B cell (primary cell): ENCODE results near the gene FCRL2. TPM values are rescaled to one million over a fixed set of nuclear protein-coding genes. Genes with fewer than 3 reads are reported as not detected.

Experiments
- ATAC-seq: fragments of 200-7000 bp; cut with Tn5 transposase; one replicate; pipeline ENCODE4 v1.10.0; 2021; ENCODE audit warnings: low read depth, mild to moderate bottlenecking, moderate number of reproducible peaks, moderate library complexity
- CTCF ChIA-PET: fragments of 350-600 bp; sonication (Branson Sonifier 250); formaldehyde crosslinking; loops from one replicate; lab custom pipeline; 2021; ENCODE audit warnings: antibody characterized with exemption, inconsistent platforms; lab: Charles Lee
- POLR2A ChIA-PET: fragments of 350-600 bp; sonication (Branson Sonifier 250); formaldehyde crosslinking; loops from one replicate; lab custom pipeline; 2021; ENCODE audit warnings: antibody characterized with exemption; lab: Charles Lee
- DNase-seq: peaks from one replicate; pipeline ENCODE4 v3.0.0; 2013
- H2AFZ ChIP-seq: 2 replicates; pipeline ENCODE4 v1.6.1; 2012; ENCODE audit warnings: mild to moderate bottlenecking, low read depth, low read length; ENCODE audit not compliant: insufficient read depth, poor library complexity, severe bottlenecking
- H3K27ac ChIP-seq, 2 donors: 1 replicate in 1 of 2; 2 replicates in 1 of 2; pipeline ENCODE4 v1.5.1; 2012 to 2013; ENCODE audit warnings: low read length in 2 of 2, mild to moderate bottlenecking in 2 of 2, moderate library complexity in 1 of 2
- H3K27me3 ChIP-seq, 4 experiments: fragments of 200-600 bp in 1 of 4; sonication (generic) in 1 of 4; replicated peaks in 1 of 4; 1 replicate in 2 of 4; 2 replicates in 2 of 4; pipeline versions ENCODE4 v1.6.1 to v1.7.0; 2013 to 2016; ENCODE audit warnings: low read length in 3 of 4, mild to moderate bottlenecking in 2 of 4, mixed read lengths in 1 of 4, moderate library complexity in 1 of 4; ENCODE audit not compliant: insufficient read depth in 4 of 4, control insufficient read depth in 3 of 4; ENCODE audit errors: control extremely low read depth in 1 of 4
- H3K36me3 ChIP-seq, 2 experiments: replicated peaks in 1 of 2; 1 replicate in 1 of 2; 2 replicates in 1 of 2; pipeline versions ENCODE4 v1.6.1 to v1.7.1; 2013; ENCODE audit warnings: low read length in 1 of 2; ENCODE audit not compliant: insufficient read depth in 2 of 2, control insufficient read depth in 1 of 2; ENCODE audit errors: control extremely low read depth in 1 of 2, extremely low read depth in 1 of 2
- H3K4me1 ChIP-seq, 2 donors: fragments of 200-600 bp in 1 of 2; sonication (generic) in 1 of 2; 1 replicate in 1 of 2; 2 replicates in 1 of 2; pipeline versions ENCODE4 v1.5.1 to v1.6.1; 2013 to 2017; ENCODE audit warnings: low read length in 2 of 2; ENCODE audit not compliant: control insufficient read depth in 2 of 2, insufficient read depth in 2 of 2
- H3K4me2 ChIP-seq: replicated peaks from 2 replicates; pipeline ENCODE3; 2012; ENCODE audit warnings: mild to moderate bottlenecking, low read depth, low read length; ENCODE audit not compliant: poor library complexity, severe bottlenecking
- H3K4me3 ChIP-seq, 5 experiments: fragments of 200-600 bp in 1 of 5; sonication (generic) in 1 of 5; 1 replicate in 3 of 5; 2 replicates in 2 of 5; pipeline versions ENCODE4 v1.5.1 to v1.7.0; 2011 to 2016; ENCODE audit warnings: low read length in 4 of 5, mild to moderate bottlenecking in 4 of 5, low read depth in 2 of 5, control low read depth in 1 of 5, moderate library complexity in 1 of 5; ENCODE audit not compliant: insufficient read depth in 1 of 5; ENCODE audit errors: control extremely low read depth in 1 of 5, extremely low read depth in 1 of 5
- H3K79me2 ChIP-seq: fragments of 200-600 bp; sonication (generic); one replicate; pipeline ENCODE4 v1.6.0; 2016; ENCODE audit warnings: low read length; ENCODE audit not compliant: control insufficient read depth, insufficient read depth
- H3K9ac ChIP-seq: fragments of 200-600 bp; sonication (generic); 2 replicates; pipeline ENCODE4 v1.6.1; 2017; ENCODE audit warnings: mild to moderate bottlenecking, low read length, moderate library complexity
- H3K9me3 ChIP-seq, 3 donors: one replicate each; pipeline versions ENCODE4 v1.6.1 to v1.7.1; 2013; ENCODE audit warnings: low read length in 2 of 3; ENCODE audit not compliant: control insufficient read depth in 2 of 3, insufficient read depth in 1 of 3; ENCODE audit errors: control extremely low read depth in 1 of 3
- H4K20me1 ChIP-seq: 2 replicates; pipeline ENCODE4 v1.6.0; 2012; ENCODE audit warnings: mild to moderate bottlenecking, low read length; ENCODE audit not compliant: insufficient read depth, control insufficient read depth, poor library complexity, severe bottlenecking
- H3K27ac Mint-ChIP-seq: one replicate; pipeline ENCODE4 v1.8.0; 2021; ENCODE audit warnings: mixed read lengths
- H3K27me3 Mint-ChIP-seq: one replicate; pipeline ENCODE4 v1.8.0; 2021; ENCODE audit warnings: mixed read lengths
- H3K4me1 Mint-ChIP-seq: one replicate; pipeline ENCODE4 v1.8.0; 2021; ENCODE audit warnings: mixed read lengths
- H3K4me3 Mint-ChIP-seq: one replicate; pipeline ENCODE4 v1.8.0; 2021; ENCODE audit warnings: mixed read lengths
- H3K9me3 Mint-ChIP-seq: one replicate; pipeline ENCODE4 v1.8.0; 2022; ENCODE audit warnings: mixed read lengths; ENCODE audit not compliant: insufficient read depth
- CTCF ChIP-seq: fragments of 200-600 bp; IDR thresholded peaks from one replicate; pipeline ENCODE4 v1.8.0; 2022; ENCODE audit warnings: antibody characterized with exemption, mild to moderate bottlenecking
- EZH2 ChIP-seq: IDR thresholded peaks from 2 replicates; pipeline ENCODE4 v1.6.1; 2012; ENCODE audit warnings: borderline replicate concordance, low read depth, mild to moderate bottlenecking, moderate library complexity, low read length; ENCODE audit not compliant: insufficient read depth, poor library complexity, severe bottlenecking
- WGBS: methylation state at CpG from one replicate; pipeline ENCODE4 v1.1.5; 2013; ENCODE audit warnings: missing lambda C conversion rate; ENCODE audit not compliant: insufficient coverage; 5-methylcytosine and 5-hydroxymethylcytosine counted together
- intact Hi-C: fragments of 100-400 bp; cut with micrococcal nuclease; formaldehyde crosslinking; loops from one replicate; pipeline ENCODE4 v1.10.0; 2022
- polyA plus RNA-seq: library from polyadenylated mRNA; depleted of rRNA; stranded (reverse); fragments of >200 nt; gene quantifications from 2 replicates; pipeline ENCODE4 v1.2.3, GENCODE V29; 2012
- total RNA-seq, 2 donors: library from RNA; stranded (reverse); fragments of 120-200 nt in 1 of 2; gene quantifications; 1 replicate in 1 of 2; 2 replicates in 1 of 2; pipeline versions ENCODE4 v1.2.3 to v1.2.4, GENCODE V29; 2013 to 2022

Gene FCRL2
- total and polyA plus RNA-seq, 2 donors (not counting 1 experiment from before 2014, with no cell fraction given) = 78.3 to 184 TPM

GRCh38 chr1:157702308-157702825, 74.6 kb downstream of the FCRL2 start:
- H3K4me1 Mint-ChIP-seq = peaks cover 95% of the 10 kb centered on the region
- peaks cover 87 to 88% of the 10 kb centered on the region in 2 donors for H3K4me1 ChIP-seq
- no peak overlapping the region for H2AFZ ChIP-seq
- no peaks in the 10 kb centered on the region for H4K20me1 ChIP-seq
- H3K4me3 Mint-ChIP-seq = no peak overlapping the region
- ATAC-seq (no peak), DNase-seq (no peak)
- H3K27me3 Mint-ChIP-seq = no peaks in the 10 kb centered on the region
- POLR2A ChIA-PET = no interaction called here
- H3K27ac ChIP-seq = peak overlapping the region; percentile 55 to 75
- intact Hi-C loops = no loop called here
- no peak overlapping the region for H3K9ac ChIP-seq
- peak overlapping the region; percentile 30 for H3K4me2 ChIP-seq
- no peak overlapping the region for H3K4me3 ChIP-seq
- H3K27ac Mint-ChIP-seq = peak overlapping the region; percentile 72
- CTCF ChIA-PET = interaction anchor here (0.9 to 1.0 kb wide), 2 partner anchors 22 to 25 kb away, joined by 3 to 4 read pairs; no protein-coding TSS in a partner anchor
- no peaks in the 10 kb centered on the region for H3K27me3 ChIP-seq
- H3K79me2 ChIP-seq = peaks cover 40% of the 10 kb centered on the region
- 60% methylated on average over 1 of the region's 5 CpGs for WGBS
- H3K36me3 ChIP-seq = no peaks in the 10 kb centered on the region
- no peaks in the 10 kb centered on the region for H3K9me3 Mint-ChIP-seq
- TF ChIP-seq EZH2 (no peak), CTCF (no peak)
- H3K9me3 ChIP-seq = no peaks in the 10 kb centered on the region

DNA sequence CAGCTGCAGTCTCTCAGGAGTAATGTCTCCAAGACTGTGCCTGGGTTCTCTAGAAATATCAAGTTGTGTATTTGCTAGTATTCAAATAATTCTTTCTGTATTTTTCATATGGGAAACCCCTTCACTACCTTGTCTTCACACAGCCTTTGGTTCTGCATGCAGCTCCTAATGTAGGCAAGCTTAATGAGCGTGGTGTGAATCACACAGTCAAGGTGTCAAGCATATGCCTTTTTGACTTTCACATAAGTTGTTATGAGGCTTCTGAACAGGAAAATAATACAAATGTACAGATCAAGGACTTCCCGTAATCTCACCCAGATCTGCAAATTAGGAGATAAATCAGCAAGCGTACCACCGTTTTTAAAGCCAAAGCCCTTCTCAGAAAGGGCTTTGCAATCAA, 76.2 kb downstream of the FCRL2 start, which contains the start of gene FCRL3:
Gene FCRL3 (minus strand): TSS at position 38 of the 400 bp plus-strand sequence. CDS start 280 bp downstream, outside the sequence.
- H3K27me3 ChIP-seq = no peaks in the 10 kb centered on the region
- peak; percentile 49 for DNase-seq
- H3K4me1 ChIP-seq = peaks cover 87 to 94% of the 10 kb centered on the region in 2 donors
- H3K9me3 ChIP-seq = no peaks in the 10 kb centered on the region
- TF ChIP-seq CTCF (no peak), EZH2 (no peak)
- 0% methylated on average over 3 of the region's 4 CpGs for WGBS
- peak; percentile 46 for ATAC-seq
- Mint-ChIP-seq H3K27me3 (no peaks in the 10 kb centered on the region), H3K4me3 (peak within 1 kb of the TSS; percentile 90), H3K4me1 (peaks cover 94% of the 10 kb centered on the region), H3K9me3 (no peaks in the 10 kb centered on the region), H3K27ac (peak within 1 kb of the TSS; percentile 86)
- H4K20me1 ChIP-seq = no peaks in the 10 kb centered on the region
- H3K9ac ChIP-seq = peak within 1 kb of the TSS; percentile 73
- ChIA-PET POLR2A (interaction anchor here (1.3 to 2.2 kb wide), 2 partner anchors 26 to 106 kb away, joined by 4 to 9 read pairs; no protein-coding TSS in a partner anchor), CTCF (interaction anchor here (0.6 to 2.6 kb wide), 12 partner anchors 10 to 248 kb away, joined by 3 to 31 read pairs (median 4); partner anchors contain the start of gene FCRL2)
- H3K36me3 ChIP-seq = peaks cover 0 to 4% of the 10 kb centered on the region in 2 experiments
- peak within 1 kb of the TSS; percentile 23 for H2AFZ ChIP-seq
- peak within 1 kb of the TSS; percentile 73 for H3K4me2 ChIP-seq
- peaks cover 54% of the 10 kb centered on the region for H3K79me2 ChIP-seq
- intact Hi-C loops = no loop called here
- H3K4me3 ChIP-seq = peak within 1 kb of the TSS; percentile 13 to 73 (median 62)
- peak within 1 kb of the TSS; percentile 75 to 86 for H3K27ac ChIP-seq
